DND-41 (cell line): ENCODE data around the gene CST5.

ENCODE experiments used
- CTCF ChIP-seq: IDR thresholded peaks from 2 replicates; pipeline ENCODE4 v1.5.1; 2012; ENCODE audit warnings: borderline replicate concordance, low read length, moderate library complexity, mild to moderate bottlenecking; ENCODE audit not compliant: poor library complexity, severe bottlenecking; ENCODE audit errors: extremely low read depth
- EZH2 ChIP-seq: IDR thresholded peaks from 3 replicates; pipeline ENCODE4 v1.6.1; 2012; ENCODE audit warnings: borderline replicate concordance, low read depth, mild to moderate bottlenecking, moderate library complexity, low read length, inconsistent platforms; ENCODE audit not compliant: severe bottlenecking

GRCh38 chr20:23907579-23907978 is 28.0 kb upstream of the CST5 start:
- no peak for TF ChIP-seq CTCF
- no peak for TF ChIP-seq EZH2
